GM12878 (cell line): ENCODE measurements around the gene PRKCE. TPM values are rescaled to one million over a fixed set of nuclear protein-coding genes. Genes with fewer than 3 reads are reported as not detected.

ENCODE experiments used
- CBX5 ChIP-seq: sonication (generic); IDR thresholded peaks from 2 replicates; pipeline ENCODE4 v1.6.1; 2016; ENCODE audit warnings: low read depth, moderate library complexity, mild to moderate bottlenecking, inconsistent platforms
- EP300 ChIP-seq, 2 experiments: fragments of 150-350 bp in 1 of 2; IDR thresholded peaks; 2 replicates each; pipeline ENCODE4 v1.6.1; 2011 to 2012; ENCODE audit warnings: low read depth in 2 of 2, low read length in 2 of 2, borderline replicate concordance in 1 of 2, improper control_type of control experiment in 1 of 2, inconsistent platforms in 1 of 2; ENCODE audit not compliant: control insufficient read depth in 1 of 2
- EZH2 ChIP-seq: IDR thresholded peaks from 2 replicates; pipeline ENCODE4 v1.6.1; 2012; ENCODE audit warnings: low read depth, mild to moderate bottlenecking, control low read depth, inconsistent platforms, low read length, borderline replicate concordance; ENCODE audit not compliant: control insufficient read depth
- MEF2A ChIP-seq: IDR thresholded peaks from 2 replicates; pipeline ENCODE4 v1.6.1; 2011; ENCODE audit warnings: low read depth, mild to moderate bottlenecking, low read length, moderate library complexity; ENCODE audit not compliant: insufficient read depth
- NFXL1 ChIP-seq: fragments of 450-650 bp; IDR thresholded peaks from 2 replicates; pipeline ENCODE4 v1.6.1; 2017; ENCODE audit warnings: antibody characterized with exemption, mild to moderate bottlenecking, borderline replicate concordance
- PML ChIP-seq: IDR thresholded peaks from 2 replicates; pipeline ENCODE4 v1.6.1; 2012; ENCODE audit warnings: low read length, inconsistent platforms
- RCOR1 ChIP-seq: conservative IDR thresholded peaks from 2 replicates; pipeline ENCODE4 v1.6.1; 2012; ENCODE audit warnings: low read depth, low read length, improper control_type of control experiment
- SIN3A ChIP-seq: IDR thresholded peaks from 2 replicates; pipeline ENCODE4 v1.6.1; 2012; ENCODE audit warnings: low read depth, low read length, improper control_type of control experiment
- SREBF2 ChIP-seq: IDR thresholded peaks from 2 replicates; pipeline ENCODE4 v1.6.1; 2012; ENCODE audit warnings: mild to moderate bottlenecking, low read length
- TCF7 ChIP-seq: IDR thresholded peaks from 2 replicates; pipeline ENCODE4 v1.6.1; 2014; ENCODE audit warnings: antibody characterized with exemption, borderline replicate concordance
- WRNIP1 ChIP-seq: IDR thresholded peaks from 2 replicates; pipeline ENCODE4 v1.6.1; 2011; ENCODE audit warnings: low read depth, low read length, improper control_type of control experiment, borderline replicate concordance
- ZNF24 ChIP-seq: fragments of 450-650 bp; IDR thresholded peaks from 2 replicates; pipeline ENCODE4 v1.6.1; 2017; ENCODE audit warnings: antibody characterized with exemption, mild to moderate bottlenecking
- ZZZ3 ChIP-seq: IDR thresholded peaks from 2 replicates; pipeline ENCODE4 v1.6.1; 2011; ENCODE audit warnings: low read depth; ENCODE audit not compliant: control insufficient read depth, insufficient read length
- polyA plus RNA-seq, 11 experiments: library from polyadenylated mRNA; depleted of rRNA in 4 of 11; unstranded in 6 of 11; stranded (reverse) in 5 of 11; fragments of >200 nt; fragmentation: Nextera tagmentation in 4 of 11; fragmentation: Illumina TruSeq in 1 of 11; extraction: Ambion mirVana in 4 of 11; extraction: Trizol in 1 of 11; gene quantifications; 1 replicate in 1 of 11; 2 replicates in 10 of 11; pipeline versions ENCODE4 v1.2.1 to v1.2.3, GENCODE V29; 2011 to 2016; ENCODE audit warnings: inconsistent platforms in 2 of 11, missing spikeins in 2 of 11, low read depth in 1 of 11
- total RNA-seq, 4 experiments: library from RNA; depleted of rRNA in 3 of 4; stranded (reverse); fragments of >200 nt in 3 of 4; fragmentation: Illumina TruSeq in 1 of 4; extraction: Trizol in 1 of 4; gene quantifications; 2 replicates each; pipeline versions ENCODE4 v1.2.1 to v1.2.3, GENCODE V29; 2013 to 2021
- TF ChIP-seq, protein P1 (sequence below): IDR thresholded peaks from 2 replicates; pipeline ENCODE4 v1.6.1; 2012; ENCODE audit warnings: low read depth, low read length, improper control_type of control experiment
- TF ChIP-seq, protein P2 (sequence below): fragments of 450-650 bp; IDR thresholded peaks from 2 replicates; pipeline ENCODE4 v1.6.1; 2017; ENCODE audit warnings: antibody characterized with exemption, mild to moderate bottlenecking, moderate library complexity
- TF ChIP-seq, protein P3 (sequence below): fragments of 450-650 bp; IDR thresholded peaks from 2 replicates; pipeline ENCODE4 v1.6.1; 2014; ENCODE audit warnings: mild to moderate bottlenecking
- TF ChIP-seq, protein P4 (sequence below): fragments of 450-650 bp; IDR thresholded peaks from 2 replicates; pipeline ENCODE4 v1.6.1; 2016; ENCODE audit warnings: mild to moderate bottlenecking, moderate library complexity, borderline replicate concordance
- TF ChIP-seq, protein P5 (sequence below): fragments of 450-650 bp; conservative IDR thresholded peaks from 2 replicates; pipeline ENCODE4 v1.6.1; 2017; ENCODE audit warnings: mild to moderate bottlenecking, moderate library complexity

Gene PRKCE
- total and polyA plus RNA-seq, 10 of the 15 experiments (the other 5 are each of a cell fraction or from before 2014, with no cell fraction given), result 2.6 to 28.2 (median 11.3) TPM

DNA sequence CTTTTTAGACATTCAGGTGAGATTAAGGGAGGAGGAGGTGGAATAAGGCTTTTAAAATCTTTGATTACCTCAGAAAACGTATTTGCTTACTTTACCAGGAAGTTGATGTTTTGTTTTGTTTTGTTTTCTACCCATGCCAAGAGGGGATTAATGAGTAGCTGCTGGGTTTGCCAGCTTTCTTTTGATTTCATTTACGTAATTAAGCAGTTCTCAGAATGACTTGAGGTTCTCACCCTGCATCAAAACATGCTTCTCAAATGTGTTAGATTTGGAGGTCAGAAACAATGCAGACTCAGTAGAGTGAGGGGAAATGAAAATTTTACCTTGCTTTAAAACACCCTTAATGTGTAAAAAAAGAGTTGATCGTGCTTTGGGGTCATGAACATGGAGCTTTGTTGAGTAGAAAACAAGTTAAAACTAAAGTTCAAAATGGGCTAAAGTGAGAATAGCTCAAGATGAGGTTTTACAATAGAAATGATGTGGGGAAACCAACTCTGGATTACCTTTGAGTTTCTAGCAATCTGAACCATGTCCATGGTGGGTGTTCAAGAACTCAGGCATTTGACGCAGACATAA, 428.6 kb downstream of the PRKCE start (continued):
- TF ChIP-seq EP300 (IDR thresholded peaks at IDR 0.05; ENCODE audit: borderline replicate concordance in 1 of 2, control insufficient read depth in 1 of 2, low read depth in 2 of 2, low read length in 2 of 2) (peak; percentile 97 to 98), RCOR1 (no peak), PML (no peak), ZNF24 (peak; percentile 65), CBX5 (no peak), EZH2 (no peak), MEF2A (no peak), SIN3A (no peak), ZZZ3 (no peak), SREBF2 (no peak), WRNIP1 (no peak), TCF7 (peak; percentile 34; the same call in 1 of the 2 replicates), NFXL1 (no peak)
- TF ChIP-seq, protein P1, sequence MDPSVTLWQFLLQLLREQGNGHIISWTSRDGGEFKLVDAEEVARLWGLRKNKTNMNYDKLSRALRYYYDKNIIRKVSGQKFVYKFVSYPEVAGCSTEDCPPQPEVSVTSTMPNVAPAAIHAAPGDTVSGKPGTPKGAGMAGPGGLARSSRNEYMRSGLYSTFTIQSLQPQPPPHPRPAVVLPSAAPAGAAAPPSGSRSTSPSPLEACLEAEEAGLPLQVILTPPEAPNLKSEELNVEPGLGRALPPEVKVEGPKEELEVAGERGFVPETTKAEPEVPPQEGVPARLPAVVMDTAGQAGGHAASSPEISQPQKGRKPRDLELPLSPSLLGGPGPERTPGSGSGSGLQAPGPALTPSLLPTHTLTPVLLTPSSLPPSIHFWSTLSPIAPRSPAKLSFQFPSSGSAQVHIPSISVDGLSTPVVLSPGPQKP, result no peak
- TF ChIP-seq, protein P2, sequence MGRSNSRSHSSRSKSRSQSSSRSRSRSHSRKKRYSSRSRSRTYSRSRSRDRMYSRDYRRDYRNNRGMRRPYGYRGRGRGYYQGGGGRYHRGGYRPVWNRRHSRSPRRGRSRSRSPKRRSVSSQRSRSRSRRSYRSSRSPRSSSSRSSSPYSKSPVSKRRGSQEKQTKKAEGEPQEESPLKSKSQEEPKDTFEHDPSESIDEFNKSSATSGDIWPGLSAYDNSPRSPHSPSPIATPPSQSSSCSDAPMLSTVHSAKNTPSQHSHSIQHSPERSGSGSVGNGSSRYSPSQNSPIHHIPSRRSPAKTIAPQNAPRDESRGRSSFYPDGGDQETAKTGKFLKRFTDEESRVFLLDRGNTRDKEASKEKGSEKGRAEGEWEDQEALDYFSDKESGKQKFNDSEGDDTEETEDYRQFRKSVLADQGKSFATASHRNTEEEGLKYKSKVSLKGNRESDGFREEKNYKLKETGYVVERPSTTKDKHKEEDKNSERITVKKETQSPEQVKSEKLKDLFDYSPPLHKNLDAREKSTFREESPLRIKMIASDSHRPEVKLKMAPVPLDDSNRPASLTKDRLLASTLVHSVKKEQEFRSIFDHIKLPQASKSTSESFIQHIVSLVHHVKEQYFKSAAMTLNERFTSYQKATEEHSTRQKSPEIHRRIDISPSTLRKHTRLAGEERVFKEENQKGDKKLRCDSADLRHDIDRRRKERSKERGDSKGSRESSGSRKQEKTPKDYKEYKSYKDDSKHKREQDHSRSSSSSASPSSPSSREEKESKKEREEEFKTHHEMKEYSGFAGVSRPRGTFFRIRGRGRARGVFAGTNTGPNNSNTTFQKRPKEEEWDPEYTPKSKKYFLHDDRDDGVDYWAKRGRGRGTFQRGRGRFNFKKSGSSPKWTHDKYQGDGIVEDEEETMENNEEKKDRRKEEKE, result no peak
- TF ChIP-seq, protein P3, sequence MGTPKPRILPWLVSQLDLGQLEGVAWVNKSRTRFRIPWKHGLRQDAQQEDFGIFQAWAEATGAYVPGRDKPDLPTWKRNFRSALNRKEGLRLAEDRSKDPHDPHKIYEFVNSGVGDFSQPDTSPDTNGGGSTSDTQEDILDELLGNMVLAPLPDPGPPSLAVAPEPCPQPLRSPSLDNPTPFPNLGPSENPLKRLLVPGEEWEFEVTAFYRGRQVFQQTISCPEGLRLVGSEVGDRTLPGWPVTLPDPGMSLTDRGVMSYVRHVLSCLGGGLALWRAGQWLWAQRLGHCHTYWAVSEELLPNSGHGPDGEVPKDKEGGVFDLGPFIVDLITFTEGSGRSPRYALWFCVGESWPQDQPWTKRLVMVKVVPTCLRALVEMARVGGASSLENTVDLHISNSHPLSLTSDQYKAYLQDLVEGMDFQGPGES, result no peak
- TF ChIP-seq, protein P4, sequence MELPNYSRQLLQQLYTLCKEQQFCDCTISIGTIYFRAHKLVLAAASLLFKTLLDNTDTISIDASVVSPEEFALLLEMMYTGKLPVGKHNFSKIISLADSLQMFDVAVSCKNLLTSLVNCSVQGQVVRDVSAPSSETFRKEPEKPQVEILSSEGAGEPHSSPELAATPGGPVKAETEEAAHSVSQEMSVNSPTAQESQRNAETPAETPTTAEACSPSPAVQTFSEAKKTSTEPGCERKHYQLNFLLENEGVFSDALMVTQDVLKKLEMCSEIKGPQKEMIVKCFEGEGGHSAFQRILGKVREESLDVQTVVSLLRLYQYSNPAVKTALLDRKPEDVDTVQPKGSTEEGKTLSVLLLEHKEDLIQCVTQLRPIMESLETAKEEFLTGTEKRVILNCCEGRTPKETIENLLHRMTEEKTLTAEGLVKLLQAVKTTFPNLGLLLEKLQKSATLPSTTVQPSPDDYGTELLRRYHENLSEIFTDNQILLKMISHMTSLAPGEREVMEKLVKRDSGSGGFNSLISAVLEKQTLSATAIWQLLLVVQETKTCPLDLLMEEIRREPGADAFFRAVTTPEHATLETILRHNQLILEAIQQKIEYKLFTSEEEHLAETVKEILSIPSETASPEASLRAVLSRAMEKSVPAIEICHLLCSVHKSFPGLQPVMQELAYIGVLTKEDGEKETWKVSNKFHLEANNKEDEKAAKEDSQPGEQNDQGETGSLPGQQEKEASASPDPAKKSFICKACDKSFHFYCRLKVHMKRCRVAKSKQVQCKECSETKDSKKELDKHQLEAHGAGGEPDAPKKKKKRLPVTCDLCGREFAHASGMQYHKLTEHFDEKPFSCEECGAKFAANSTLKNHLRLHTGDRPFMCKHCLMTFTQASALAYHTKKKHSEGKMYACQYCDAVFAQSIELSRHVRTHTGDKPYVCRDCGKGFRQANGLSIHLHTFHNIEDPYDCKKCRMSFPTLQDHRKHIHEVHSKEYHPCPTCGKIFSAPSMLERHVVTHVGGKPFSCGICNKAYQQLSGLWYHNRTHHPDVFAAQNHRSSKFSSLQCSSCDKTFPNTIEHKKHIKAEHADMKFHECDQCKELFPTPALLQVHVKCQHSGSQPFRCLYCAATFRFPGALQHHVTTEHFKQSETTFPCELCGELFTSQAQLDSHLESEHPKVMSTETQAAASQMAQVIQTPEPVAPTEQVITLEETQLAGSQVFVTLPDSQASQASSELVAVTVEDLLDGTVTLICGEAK, result no peak
- TF ChIP-seq, protein P5, sequence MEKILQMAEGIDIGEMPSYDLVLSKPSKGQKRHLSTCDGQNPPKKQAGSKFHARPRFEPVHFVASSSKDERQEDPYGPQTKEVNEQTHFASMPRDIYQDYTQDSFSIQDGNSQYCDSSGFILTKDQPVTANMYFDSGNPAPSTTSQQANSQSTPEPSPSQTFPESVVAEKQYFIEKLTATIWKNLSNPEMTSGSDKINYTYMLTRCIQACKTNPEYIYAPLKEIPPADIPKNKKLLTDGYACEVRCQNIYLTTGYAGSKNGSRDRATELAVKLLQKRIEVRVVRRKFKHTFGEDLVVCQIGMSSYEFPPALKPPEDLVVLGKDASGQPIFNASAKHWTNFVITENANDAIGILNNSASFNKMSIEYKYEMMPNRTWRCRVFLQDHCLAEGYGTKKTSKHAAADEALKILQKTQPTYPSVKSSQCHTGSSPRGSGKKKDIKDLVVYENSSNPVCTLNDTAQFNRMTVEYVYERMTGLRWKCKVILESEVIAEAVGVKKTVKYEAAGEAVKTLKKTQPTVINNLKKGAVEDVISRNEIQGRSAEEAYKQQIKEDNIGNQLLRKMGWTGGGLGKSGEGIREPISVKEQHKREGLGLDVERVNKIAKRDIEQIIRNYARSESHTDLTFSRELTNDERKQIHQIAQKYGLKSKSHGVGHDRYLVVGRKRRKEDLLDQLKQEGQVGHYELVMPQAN, result no peak; the same call in 1 of the 2 replicates
